ENCODE data around the gene HM13. TPM values are rescaled to one million over a fixed set of nuclear protein-coding genes. Genes with fewer than 3 reads are reported as not detected.

HM13 gene
- total and polyA plus RNA-seq, 2 experiments from 2014 or later: 126 to 150 TPM

- no peak for TF ChIP-seq ZNF462 (CRISPR knock-in tag; IDR thresholded peaks at IDR 0.05)
- TF ChIP-seq JUNB (IDR thresholded peaks at IDR 0.05; ENCODE audit: unreplicated experiment): no peak
- TF ChIP-seq NANOG (IDR thresholded peaks at IDR 0.05; ENCODE audit: borderline replicate concordance): no peak
- no peak for TF ChIP-seq CTCF (conservative IDR thresholded peaks at IDR 0.05; ENCODE audit: low read depth in 2 of 2)
- TF ChIP-seq EZH2phosphoT487 (IDR thresholded peaks at IDR 0.05; ENCODE audit: unreplicated experiment): no peak
Observed at GRCh38 chr20:31540406-31540805, 26.2 kb downstream of the HM13 start (continued).

- DNase-seq (ENCODE audit: low spot score) (no peak), ATAC-seq (no peak)
- no peaks in the 10 kb centered on the region for H3K27me3 ChIP-seq (ENCODE audit: insufficient read depth)
- H3K79me2 ChIP-seq (replicated peaks; ENCODE audit: insufficient read depth): peaks cover 4% of the 10 kb centered on the region; the same call in 1 of the 2 replicates
- H3K4me2 ChIP-seq: no peak overlapping the region
- peaks cover 25% of the 10 kb centered on the region for H3K36me3 ChIP-seq (ENCODE audit: insufficient read depth)
- peak overlapping the region; percentile 43; the same call in 1 of the 2 replicates for H3K27ac ChIP-seq (ENCODE audit: low read depth)
- Mint-ChIP-seq H3K27me3 (ENCODE audit: insufficient read depth, low read depth, poor library complexity) (peaks cover 9% of the 10 kb centered on the region), H3K9me3 (no peaks in the 10 kb centered on the region), H3K4me1 (no peaks in the 10 kb centered on the region), H3K36me3 (ENCODE audit: low read depth) (peaks cover 48% of the 10 kb centered on the region), H3K4me3 (no peak overlapping the region), H3K27ac (no peak overlapping the region)
- peaks cover 21% of the 10 kb centered on the region for H4K20me1 ChIP-seq (replicated peaks; ENCODE audit: insufficient read depth)
- peaks cover 59% of the 10 kb centered on the region for H3F3A ChIP-seq (replicated peaks; ENCODE audit: low read depth)
- no peak overlapping the region for H2AFZ ChIP-seq
- H3K9me2 ChIP-seq (ENCODE audit: insufficient read depth): no peaks in the 10 kb centered on the region
- H3K4me1 ChIP-seq (ENCODE audit: insufficient read depth): no peaks in the 10 kb centered on the region
- H3K4me3 ChIP-seq: no peak overlapping the region
- no peak for TF ChIP-seq JUNB (IDR thresholded peaks at IDR 0.05; ENCODE audit: unreplicated experiment)
- TF ChIP-seq NANOG (IDR thresholded peaks at IDR 0.05; ENCODE audit: borderline replicate concordance): no peak
- no peak for TF ChIP-seq EZH2 (IDR thresholded peaks at IDR 0.05; ENCODE audit: low read depth, unreplicated experiment)
- TF ChIP-seq ZNF331 (CRISPR knock-in tag; IDR thresholded peaks at IDR 0.05; ENCODE audit: low read depth): no peak
- TF ChIP-seq EZH2phosphoT487 (IDR thresholded peaks at IDR 0.05; ENCODE audit: unreplicated experiment): no peak
Observed at GRCh38 chr20:31542201-31542842, 28.1 kb downstream of the HM13 start.

All from GM23338 (cell line).